Activated CD4-positive, alpha-beta T cell treated with anti-CD3 and anti-CD28 coated beads, Interleukin-2, amount 10 ng/mL, durations not matched to agents 7 days and 5 days (primary cell): ENCODE results near the gene KRTAP10-1. TPM values are rescaled to one million over a fixed set of nuclear protein-coding genes. Genes with fewer than 3 reads are reported as not detected.
"Not testable (repeated sequence)": the region's sequence is repeated elsewhere in the genome, so short reads cannot be mapped to it uniquely, and the experiment has no call there.

Experiments used
- CTCF ChIA-PET: fragments of 350-600 bp; sonication (Branson Sonifier 250); formaldehyde crosslinking; loops from one replicate; lab custom pipeline; 2021; ENCODE audit warnings: antibody characterized with exemption; lab: Charles Lee
- POLR2A ChIA-PET: fragments of 350-600 bp; sonication (Branson Sonifier 250); formaldehyde crosslinking; loops from one replicate; lab custom pipeline; 2021; ENCODE audit warnings: antibody characterized with exemption; lab: Charles Lee
- DNase-seq: peaks from one replicate; pipeline ENCODE4 v3.0.0-alpha.2; 2020
- H3K27ac Mint-ChIP-seq: one replicate; pipeline ENCODE4 v1.8.0; 2021; ENCODE audit warnings: mild to moderate bottlenecking, moderate library complexity, mixed read lengths
- H3K27me3 Mint-ChIP-seq: one replicate; pipeline ENCODE4 v1.8.0; 2021; ENCODE audit warnings: mixed read lengths
- H3K36me3 Mint-ChIP-seq: one replicate; pipeline ENCODE4 v1.8.0; 2021; ENCODE audit warnings: low read depth, mixed read lengths
- H3K4me1 Mint-ChIP-seq: one replicate; pipeline ENCODE4 v1.8.0; 2021; ENCODE audit warnings: mixed read lengths
- H3K4me3 Mint-ChIP-seq: one replicate; pipeline ENCODE4 v1.8.0; 2021; ENCODE audit warnings: mild to moderate bottlenecking, moderate library complexity, mixed read lengths
- H3K9me3 Mint-ChIP-seq: one replicate; pipeline ENCODE4 v1.8.0; 2021; ENCODE audit warnings: mixed read lengths
- total RNA-seq, 2 experiments: library from RNA; stranded (reverse); gene quantifications; one replicate each; pipeline ENCODE4 v1.2.3, GENCODE V29; 2021

KRTAP10-1 gene
- total RNA-seq, 2 experiments from 2014 or later, result not detected

DNA sequence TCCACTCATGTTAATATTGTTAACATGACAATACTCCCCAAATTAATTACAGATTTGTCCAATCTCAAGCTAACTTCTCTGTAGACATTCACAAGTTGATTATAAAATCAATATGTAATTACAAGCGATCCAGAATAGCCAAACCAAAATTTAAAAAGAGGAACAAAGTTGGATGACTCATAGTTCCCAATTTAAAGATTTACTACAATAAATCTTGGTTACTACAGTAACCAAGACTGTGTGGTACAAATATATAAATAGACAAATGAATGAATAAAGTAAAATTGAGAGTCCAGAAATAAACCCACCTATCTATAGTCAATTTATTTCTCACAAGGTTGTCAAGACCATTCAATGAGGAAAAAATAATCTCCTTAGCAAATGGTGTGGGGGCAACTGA is 26.4 kb upstream of the KRTAP10-1 start:
- H3K4me3 Mint-ChIP-seq, result no peak overlapping the region
- peaks cover 14% of the 10 kb centered on the region for H3K4me1 Mint-ChIP-seq
- peaks cover 4% of the 10 kb centered on the region for H3K27me3 Mint-ChIP-seq
- peaks cover 2% of the 10 kb centered on the region for H3K36me3 Mint-ChIP-seq
- POLR2A ChIA-PET, result no interaction called here
- CTCF ChIA-PET, result no interaction called here
- peaks cover 15% of the 10 kb centered on the region for H3K9me3 Mint-ChIP-seq
- DNase-seq, result no peak
- H3K27ac Mint-ChIP-seq, result no peak overlapping the region

- ChIA-PET CTCF (no interaction called here), POLR2A (no interaction called here)
- Mint-ChIP-seq H3K27ac (peak overlapping the region; percentile 90), H3K36me3 (peaks cover 7% of the 10 kb centered on the region), H3K4me3 (peak overlapping the region; percentile 28), H3K9me3 (peaks cover 15% of the 10 kb centered on the region), H3K27me3 (peaks cover 12% of the 10 kb centered on the region), H3K4me1 (peaks cover 14% of the 10 kb centered on the region)
- DNase-seq, result no peak
These were observed 25.0 kb upstream of the KRTAP10-1 start for GRCh38 chr21:44564886-44565598.

DNA sequence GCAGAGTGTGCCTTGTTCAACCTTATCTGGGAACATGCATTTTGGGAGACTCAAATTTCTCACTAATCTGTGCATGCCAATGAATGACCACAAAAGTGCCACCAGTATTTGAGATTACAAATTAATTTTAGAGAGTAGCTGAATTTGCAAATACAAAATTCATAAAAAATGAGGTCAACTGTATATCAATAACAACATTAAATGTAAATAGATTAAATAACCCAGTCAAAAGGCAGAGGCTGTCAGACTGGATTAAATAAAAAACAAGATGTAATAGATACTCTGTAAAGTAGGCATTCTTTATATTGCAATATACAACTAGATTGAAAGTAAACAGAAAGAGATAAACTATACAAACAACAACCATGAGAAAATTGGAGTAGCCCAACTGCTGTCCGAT is 24.1 kb upstream of the KRTAP10-1 start:
- DNase-seq, result no peak
- peaks cover 14% of the 10 kb centered on the region for H3K4me1 Mint-ChIP-seq
- H3K4me3 Mint-ChIP-seq, result no peak overlapping the region
- H3K27ac Mint-ChIP-seq, result no peak overlapping the region
- ChIA-PET CTCF (no interaction called here), POLR2A (no interaction called here)
- H3K27me3 Mint-ChIP-seq, result peaks cover 12% of the 10 kb centered on the region
- peaks cover 19% of the 10 kb centered on the region for H3K9me3 Mint-ChIP-seq
- peaks cover 7% of the 10 kb centered on the region for H3K36me3 Mint-ChIP-seq

DNA sequence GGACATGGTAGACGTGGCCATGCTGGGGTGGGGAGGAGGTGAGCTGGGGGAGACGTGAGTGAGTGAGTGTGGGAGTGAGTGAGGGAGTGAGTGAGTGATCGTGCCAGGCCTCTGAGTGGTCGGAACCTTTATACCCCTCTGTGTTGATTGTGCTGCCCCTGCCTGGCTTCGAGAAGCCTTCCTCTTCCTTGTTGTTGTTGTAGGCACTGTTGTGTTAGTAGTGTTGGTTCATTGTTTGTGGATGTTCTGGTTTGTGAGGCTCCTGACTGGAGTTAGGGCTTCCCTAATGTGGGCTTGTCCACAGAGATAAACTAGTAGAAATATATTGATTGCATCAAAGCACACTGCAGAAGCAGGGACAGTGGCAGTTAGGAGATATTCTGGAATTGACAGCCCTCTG is 18.7 kb upstream of the KRTAP10-1 start, which contains the start of gene KRTAP10-3:
Gene KRTAP10-3, minus strand, starts transcription at position 101 of the 400 bp plus-strand sequence. Its CDS starts 80 bp downstream, at position 21.
- H3K4me3 Mint-ChIP-seq, result no peak within 1 kb of the TSS
- ChIA-PET POLR2A (no interaction called here), CTCF (no interaction called here)
- H3K9me3 Mint-ChIP-seq, result peaks cover 12% of the 10 kb centered on the region
- peaks cover 7% of the 10 kb centered on the region for H3K36me3 Mint-ChIP-seq
- H3K4me1 Mint-ChIP-seq, result no peaks in the 10 kb centered on the region
- peaks cover 12% of the 10 kb centered on the region for H3K27me3 Mint-ChIP-seq
- DNase-seq, result no peak
- no peak within 1 kb of the TSS for H3K27ac Mint-ChIP-seq

- H3K4me1 Mint-ChIP-seq, result not testable (repeated sequence)
These were observed 18.3 kb upstream of the KRTAP10-1 start for GRCh38 chr21:44558329-44558675.

GRCh38 chr21:44557491-44558328 is 17.7 kb upstream of the KRTAP10-1 start:
- Mint-ChIP-seq H3K4me3 (no peak overlapping the region), H3K27me3 (peaks cover 12% of the 10 kb centered on the region), H3K36me3 (peaks cover 5% of the 10 kb centered on the region), H3K9me3 (peaks cover 11% of the 10 kb centered on the region), H3K27ac (no peak overlapping the region), H3K4me1 (no peaks in the 10 kb centered on the region)
- POLR2A ChIA-PET, result no interaction called here
- CTCF ChIA-PET, result interaction anchor here (1.2 kb wide), 1 partner anchor 173 kb away, joined by 3 read pairs; no protein-coding TSS in a partner anchor
- no peak for DNase-seq

More at GRCh38 chr21:44558329-44558675, 18.3 kb upstream of the KRTAP10-1 start:
- H3K4me3 Mint-ChIP-seq, H3K36me3 Mint-ChIP-seq, POLR2A ChIA-PET, CTCF ChIA-PET, DNase-seq, H3K27ac Mint-ChIP-seq: not testable (repeated sequence)
- H3K9me3 Mint-ChIP-seq, result peaks cover 11% of the 10 kb centered on the region
- peaks cover 12% of the 10 kb centered on the region for H3K27me3 Mint-ChIP-seq

- DNase-seq, result no peak
- ChIA-PET POLR2A (no interaction called here), CTCF (interaction anchor here (0.7 to 1.2 kb wide), 2 partner anchors 174 to 541 kb away, joined by 3 read pairs; no protein-coding TSS in a partner anchor)
- Mint-ChIP-seq H3K27me3 (peaks cover 10% of the 10 kb centered on the region), H3K36me3 (peaks cover 5% of the 10 kb centered on the region), H3K4me1 (no peaks in the 10 kb centered on the region), H3K4me3 (no peak overlapping the region), H3K27ac (no peak overlapping the region), H3K9me3 (peaks cover 7% of the 10 kb centered on the region)
These were observed 16.9 kb upstream of the KRTAP10-1 start for GRCh38 chr21:44556879-44557278.

GRCh38 chr21:44555200-44555875 is 15.3 kb upstream of the KRTAP10-1 start:
- ChIA-PET CTCF (no interaction called here), POLR2A (no interaction called here)
- peaks cover 3% of the 10 kb centered on the region for H3K27me3 Mint-ChIP-seq
- H3K36me3 Mint-ChIP-seq, result peaks cover 1% of the 10 kb centered on the region
- no peak for DNase-seq
- peaks cover 4% of the 10 kb centered on the region for H3K9me3 Mint-ChIP-seq
- H3K27ac Mint-ChIP-seq, result no peak overlapping the region
- no peak overlapping the region for H3K4me3 Mint-ChIP-seq
- no peaks in the 10 kb centered on the region for H3K4me1 Mint-ChIP-seq

- no peaks in the 10 kb centered on the region for H3K27me3 Mint-ChIP-seq
- ChIA-PET CTCF (no interaction called here), POLR2A (no interaction called here)
- peaks cover 5% of the 10 kb centered on the region for H3K36me3 Mint-ChIP-seq
- peaks cover 6% of the 10 kb centered on the region for H3K4me1 Mint-ChIP-seq
- no peak overlapping the region for H3K27ac Mint-ChIP-seq
- DNase-seq, result no peak
- H3K9me3 Mint-ChIP-seq, result peaks cover 4% of the 10 kb centered on the region
- no peak overlapping the region for H3K4me3 Mint-ChIP-seq
These were observed 12.7 kb upstream of the KRTAP10-1 start for GRCh38 chr21:44552681-44553080.

- peaks cover 11% of the 10 kb centered on the region for H3K4me1 Mint-ChIP-seq
- DNase-seq, result no peak
- H3K4me3 Mint-ChIP-seq, result no peak overlapping the region
- H3K27me3 Mint-ChIP-seq, result no peaks in the 10 kb centered on the region
- ChIA-PET POLR2A (no interaction called here), CTCF (interaction anchor here (1.2 kb wide), 1 partner anchor 11 kb away, joined by 3 read pairs; no protein-coding TSS in a partner anchor)
- peaks cover 10% of the 10 kb centered on the region for H3K9me3 Mint-ChIP-seq
- H3K27ac Mint-ChIP-seq, result no peak overlapping the region
- H3K36me3 Mint-ChIP-seq, result peaks cover 10% of the 10 kb centered on the region
These were observed 12.1 kb upstream of the KRTAP10-1 start for GRCh38 chr21:44552136-44552535.

DNA sequence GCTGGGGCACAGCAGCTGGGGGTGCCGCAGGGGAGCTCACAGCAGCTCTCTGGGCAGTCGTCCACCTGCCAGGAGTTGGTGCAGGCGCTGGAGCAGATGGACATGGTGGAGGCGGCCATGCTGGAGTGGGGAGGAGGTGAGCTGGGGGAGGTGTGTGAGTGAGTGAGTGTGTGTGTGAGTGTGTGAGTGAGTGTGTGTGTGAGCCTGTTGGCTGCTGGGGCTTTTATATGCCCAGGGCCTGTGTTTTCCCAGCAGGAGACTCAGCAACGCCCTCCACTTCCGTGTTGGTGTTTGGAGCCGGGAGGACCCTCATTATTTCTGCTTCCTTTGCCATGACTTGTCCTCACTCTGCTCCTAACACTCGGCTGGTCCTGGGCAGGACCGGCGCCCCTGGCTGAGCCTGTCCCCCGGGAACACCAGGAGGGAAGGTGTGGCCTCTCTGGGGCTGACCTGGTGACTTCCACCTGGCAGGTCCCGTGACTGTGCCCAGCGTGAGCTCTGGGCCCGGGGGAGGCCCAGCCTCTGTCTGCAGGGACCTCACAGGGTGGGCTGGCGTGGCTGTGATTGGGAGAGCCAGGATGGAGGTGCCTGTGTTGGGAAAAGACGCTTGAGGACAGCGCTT is 11.5 kb upstream of the KRTAP10-1 start, which contains the start of gene KRTAP10-2:
Gene KRTAP10-2, minus strand, starts transcription at position 166 of the 622 bp plus-strand sequence. Its CDS starts 47 bp downstream, at position 119.
- ChIA-PET CTCF (interaction anchor here (1.0 to 1.2 kb wide), 2 partner anchors 10 to 41 kb away, joined by 3 read pairs; no protein-coding TSS in a partner anchor), POLR2A (no interaction called here)
- H3K4me3 Mint-ChIP-seq, result no peak within 1 kb of the TSS
- peaks cover 16% of the 10 kb centered on the region for H3K9me3 Mint-ChIP-seq
- peak within 1 kb of the TSS; percentile 51 for H3K27ac Mint-ChIP-seq
- no peak for DNase-seq
- H3K36me3 Mint-ChIP-seq, result peaks cover 17% of the 10 kb centered on the region
- peaks cover 15% of the 10 kb centered on the region for H3K4me1 Mint-ChIP-seq
- no peaks in the 10 kb centered on the region for H3K27me3 Mint-ChIP-seq

DNA sequence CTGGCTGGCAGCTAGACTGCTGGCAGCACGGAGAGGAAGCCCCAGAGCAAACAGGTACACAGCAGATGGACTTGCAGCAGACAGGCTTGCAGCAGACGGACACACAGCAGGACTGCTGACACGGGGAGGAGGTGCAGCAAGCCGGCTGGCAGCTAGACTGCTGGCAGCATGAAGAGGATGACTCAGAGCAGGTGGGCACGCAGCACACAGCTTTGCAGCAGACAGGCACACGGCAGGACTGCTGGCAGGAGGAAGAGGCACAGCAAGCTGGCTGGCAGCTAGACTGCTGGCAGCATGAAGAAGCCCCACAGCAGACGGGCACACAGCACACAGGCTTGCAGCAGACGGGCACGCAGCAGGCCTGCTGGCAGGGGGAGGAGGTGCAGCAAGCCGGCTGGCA is 10.8 kb upstream of the KRTAP10-1 start:
- Mint-ChIP-seq H3K27me3 (no peaks in the 10 kb centered on the region), H3K36me3 (peaks cover 17% of the 10 kb centered on the region), H3K4me3 (no peak overlapping the region), H3K4me1 (peaks cover 15% of the 10 kb centered on the region), H3K9me3 (peaks cover 16% of the 10 kb centered on the region), H3K27ac (no peak overlapping the region)
- ChIA-PET POLR2A (no interaction called here), CTCF (interaction anchor here (1.0 to 1.2 kb wide), 2 partner anchors 40 to 67 kb away, joined by 3 read pairs; no protein-coding TSS in a partner anchor)
- no peak for DNase-seq
